ENCODE data around the gene SEPTIN11. TPM values are rescaled to one million over a fixed set of nuclear protein-coding genes. Genes with fewer than 3 reads are reported as not detected.
A peak's percentile ranks its signal among the peaks of the same experiment; 100 is the strongest.

Gene SEPTIN11
- total and polyA plus RNA-seq, 9 of the 15 experiments (the other 6 are each of a cell fraction or from before 2014, with no cell fraction given), result 25.7 to 142 (median 84.3) TPM

DNA sequence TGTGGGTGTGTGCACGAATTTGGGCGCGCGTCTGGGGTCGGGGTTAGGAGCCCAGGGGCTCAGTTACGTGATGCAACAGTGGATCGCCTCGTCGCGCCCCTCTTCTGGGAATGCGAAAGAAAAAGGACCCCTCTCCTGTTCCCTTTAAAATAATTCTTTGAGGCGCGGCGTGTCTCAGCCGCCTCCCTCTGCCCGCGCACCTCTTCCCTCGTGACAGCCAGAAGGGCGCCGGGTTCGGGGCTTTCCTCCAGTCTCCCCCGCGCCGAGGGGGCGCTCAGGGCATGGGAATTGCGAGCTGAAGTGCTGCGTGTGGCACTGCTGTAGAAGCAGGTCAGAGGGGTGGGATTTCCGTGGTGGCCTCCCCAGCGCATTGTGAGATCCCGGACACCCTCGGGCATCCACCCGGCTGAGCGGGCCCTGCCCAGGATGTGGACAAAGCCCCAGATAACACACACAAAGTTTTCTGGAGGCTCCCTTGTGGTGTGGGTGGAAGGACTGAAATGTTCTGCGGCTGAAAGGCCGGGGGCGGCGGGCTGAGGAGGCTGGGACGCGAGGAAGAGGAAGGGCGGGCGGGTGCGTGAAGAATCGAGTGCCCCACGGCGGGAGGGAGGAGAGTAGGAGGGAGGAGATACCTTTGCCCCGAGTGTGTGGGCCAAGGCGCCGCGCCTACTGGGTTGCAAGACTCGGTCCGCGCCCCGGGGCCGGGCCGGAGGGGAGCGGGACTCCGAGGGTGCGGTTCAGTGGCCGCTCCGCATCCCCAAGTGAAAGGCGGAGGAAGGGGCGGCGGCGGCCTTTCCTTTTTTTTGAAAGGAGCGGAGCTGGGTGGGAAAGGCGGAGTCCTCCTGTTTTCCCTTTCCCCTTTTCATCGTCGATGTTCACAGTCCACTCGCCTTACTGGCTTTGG, 752 bp downstream of the SEPTIN11 start (continued):
- TF ChIP-seq MYBL2 (IDR thresholded peaks at IDR 0.05; ENCODE audit: low read depth), result no peak
- TF ChIP-seq MYBL2 (CRISPR knock-in tag; IDR thresholded peaks at IDR 0.05; ENCODE audit: borderline replicate concordance), result no peak
- TF ChIP-seq SAP30 (IDR thresholded peaks at IDR 0.05; ENCODE audit: borderline replicate concordance, insufficient read depth, low read depth, low read length, poor library complexity, severe bottlenecking), result no peak
- no peak for TF ChIP-seq SMAD1 (IDR thresholded peaks at IDR 0.05; ENCODE audit: low read depth, low read length, partially characterized antibody)
- TF ChIP-seq SRSF7 (optimal IDR thresholded peaks at IDR 0.05; ENCODE audit: low read depth, low read length), result no peak
- no peak for TF ChIP-seq PTTG1 (tag; IDR thresholded peaks at IDR 0.05; ENCODE audit: low read depth)
- TF ChIP-seq CBX1 (IDR thresholded peaks at IDR 0.05; ENCODE audit: low read depth), result no peak; the same call in 1 of the 2 replicates
- no peak for TF ChIP-seq DPF2 (IDR thresholded peaks at IDR 0.05)
- TF ChIP-seq, protein P1, sequence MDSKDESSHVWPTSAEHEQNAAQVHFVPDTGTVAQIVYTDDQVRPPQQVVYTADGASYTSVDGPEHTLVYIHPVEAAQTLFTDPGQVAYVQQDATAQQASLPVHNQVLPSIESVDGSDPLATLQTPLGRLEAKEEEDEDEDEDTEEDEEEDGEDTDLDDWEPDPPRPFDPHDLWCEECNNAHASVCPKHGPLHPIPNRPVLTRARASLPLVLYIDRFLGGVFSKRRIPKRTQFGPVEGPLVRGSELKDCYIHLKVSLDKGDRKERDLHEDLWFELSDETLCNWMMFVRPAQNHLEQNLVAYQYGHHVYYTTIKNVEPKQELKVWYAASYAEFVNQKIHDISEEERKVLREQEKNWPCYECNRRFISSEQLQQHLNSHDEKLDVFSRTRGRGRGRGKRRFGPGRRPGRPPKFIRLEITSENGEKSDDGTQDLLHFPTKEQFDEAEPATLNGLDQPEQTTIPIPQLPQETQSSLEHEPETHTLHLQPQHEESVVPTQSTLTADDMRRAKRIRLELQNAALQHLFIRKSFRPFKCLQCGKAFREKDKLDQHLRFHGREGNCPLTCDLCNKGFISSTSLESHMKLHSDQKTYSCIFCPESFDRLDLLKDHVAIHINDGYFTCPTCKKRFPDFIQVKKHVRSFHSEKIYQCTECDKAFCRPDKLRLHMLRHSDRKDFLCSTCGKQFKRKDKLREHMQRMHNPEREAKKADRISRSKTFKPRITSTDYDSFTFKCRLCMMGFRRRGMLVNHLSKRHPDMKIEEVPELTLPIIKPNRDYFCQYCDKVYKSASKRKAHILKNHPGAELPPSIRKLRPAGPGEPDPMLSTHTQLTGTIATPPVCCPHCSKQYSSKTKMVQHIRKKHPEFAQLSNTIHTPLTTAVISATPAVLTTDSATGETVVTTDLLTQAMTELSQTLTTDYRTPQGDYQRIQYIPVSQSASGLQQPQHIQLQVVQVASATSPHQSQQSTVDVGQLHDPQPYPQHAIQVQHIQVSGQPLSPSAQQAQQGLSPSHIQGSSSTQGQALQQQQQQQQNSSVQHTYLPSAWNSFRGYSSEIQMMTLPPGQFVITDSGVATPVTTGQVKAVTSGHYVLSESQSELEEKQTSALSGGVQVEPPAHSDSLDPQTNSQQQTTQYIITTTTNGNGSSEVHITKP (IDR thresholded peaks at IDR 0.05; ENCODE audit: partially characterized antibody), result no peak
- TF ChIP-seq, protein P2, sequence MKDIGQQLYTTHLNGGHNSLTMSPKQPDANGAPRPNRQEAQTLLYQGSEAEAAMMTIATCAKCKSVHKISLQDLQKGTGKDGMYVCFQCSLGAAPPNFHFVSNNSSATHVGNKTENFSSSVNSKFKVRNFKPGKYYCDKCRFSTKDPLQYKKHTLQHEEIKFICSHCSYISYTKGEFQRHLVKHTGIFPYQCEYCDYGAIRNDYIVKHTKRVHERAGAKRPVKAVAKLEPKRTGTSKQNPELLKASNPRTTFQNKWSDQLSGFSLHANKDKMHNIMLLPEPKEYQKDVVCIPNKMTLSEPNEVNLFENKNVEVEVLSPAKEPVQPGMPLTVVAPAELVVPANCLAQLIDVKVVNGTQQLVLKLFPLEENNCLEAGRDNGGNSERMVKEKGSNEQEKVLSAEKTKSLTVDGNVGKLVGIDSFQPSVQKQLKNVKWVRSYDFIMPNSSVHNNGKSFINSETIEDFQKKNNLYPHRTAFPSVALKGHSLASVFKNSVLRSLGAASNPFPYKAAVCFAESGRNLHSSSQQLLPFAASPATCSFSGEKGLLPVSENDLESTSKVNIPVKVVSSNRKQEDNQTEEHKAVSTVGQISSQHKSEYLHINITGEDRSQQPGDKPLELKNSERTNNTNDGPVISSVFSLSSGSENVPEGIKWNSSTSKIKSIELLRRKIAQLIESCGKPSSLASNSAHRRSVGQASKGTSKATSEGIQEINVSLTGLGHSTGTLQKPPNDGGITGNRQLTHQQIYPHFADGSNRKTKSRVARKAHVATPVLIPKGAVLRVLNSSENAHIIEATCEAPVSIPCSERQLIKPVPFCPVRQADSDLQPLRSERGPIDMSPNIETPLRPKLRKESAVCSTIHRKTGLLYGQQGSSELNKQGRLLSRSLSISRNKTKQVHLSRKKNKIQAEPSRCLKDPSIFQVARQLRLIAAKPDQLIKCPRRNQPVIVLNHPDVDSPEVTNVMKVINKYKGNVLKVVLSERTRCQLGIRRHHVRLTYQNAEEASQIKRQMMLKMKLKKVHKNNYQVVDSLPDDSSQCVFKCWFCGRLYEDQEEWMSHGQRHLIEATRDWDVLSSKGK (CRISPR knock-in tag; IDR thresholded peaks at IDR 0.05), result no peak
- peak; percentile 39 for TF ChIP-seq CHD1 (IDR thresholded peaks at IDR 0.05; ENCODE audit: low read length)
- no peak for TF ChIP-seq RBM25 (IDR thresholded peaks at IDR 0.05; ENCODE audit: low read depth, low read length, severe bottlenecking)
- TF ChIP-seq TEAD4 (IDR thresholded peaks at IDR 0.05; ENCODE audit: low read length), result no peak
- no peak for TF ChIP-seq TEAD4 (CRISPR knock-in tag; IDR thresholded peaks at IDR 0.05; ENCODE audit: borderline replicate concordance)
- TF ChIP-seq, protein P3, sequence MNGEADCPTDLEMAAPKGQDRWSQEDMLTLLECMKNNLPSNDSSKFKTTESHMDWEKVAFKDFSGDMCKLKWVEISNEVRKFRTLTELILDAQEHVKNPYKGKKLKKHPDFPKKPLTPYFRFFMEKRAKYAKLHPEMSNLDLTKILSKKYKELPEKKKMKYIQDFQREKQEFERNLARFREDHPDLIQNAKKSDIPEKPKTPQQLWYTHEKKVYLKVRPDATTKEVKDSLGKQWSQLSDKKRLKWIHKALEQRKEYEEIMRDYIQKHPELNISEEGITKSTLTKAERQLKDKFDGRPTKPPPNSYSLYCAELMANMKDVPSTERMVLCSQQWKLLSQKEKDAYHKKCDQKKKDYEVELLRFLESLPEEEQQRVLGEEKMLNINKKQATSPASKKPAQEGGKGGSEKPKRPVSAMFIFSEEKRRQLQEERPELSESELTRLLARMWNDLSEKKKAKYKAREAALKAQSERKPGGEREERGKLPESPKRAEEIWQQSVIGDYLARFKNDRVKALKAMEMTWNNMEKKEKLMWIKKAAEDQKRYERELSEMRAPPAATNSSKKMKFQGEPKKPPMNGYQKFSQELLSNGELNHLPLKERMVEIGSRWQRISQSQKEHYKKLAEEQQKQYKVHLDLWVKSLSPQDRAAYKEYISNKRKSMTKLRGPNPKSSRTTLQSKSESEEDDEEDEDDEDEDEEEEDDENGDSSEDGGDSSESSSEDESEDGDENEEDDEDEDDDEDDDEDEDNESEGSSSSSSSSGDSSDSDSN (IDR thresholded peaks at IDR 0.05; ENCODE audit: borderline replicate concordance in 1 of 2, low read depth in 2 of 2, low read length in 2 of 2), result 0 out of 4 replicates have a peak, but pooled peaks of 1 of the 2 experiments have one; percentile 12
